GM19372 (cell line): Measurements from ENCODE around the gene CAT.
"Not testable (repeated sequence)": the region's sequence is repeated elsewhere in the genome, so short reads cannot be mapped to it uniquely, and the experiment has no call there.

ENCODE experiments used
- ATAC-seq: cut with Tn5 transposase; IDR thresholded peaks from one replicate; pipeline ENCODE4 v1.9.1; 2021; ENCODE audit warnings: mild to moderate bottlenecking, low read depth, moderate library complexity; ENCODE audit not compliant: unreplicated experiment

The CAT gene

GRCh38 chr11:34424826-34425225 is 13.9 kb upstream of the CAT start:
- not testable (repeated sequence) for ATAC-seq

GRCh38 chr11:34425360-34425759 is 13.4 kb upstream of the CAT start:
- no peak for ATAC-seq

GRCh38 chr11:34425867-34426266 is 12.9 kb upstream of the CAT start:
- ATAC-seq: no peak

- no peak for ATAC-seq
Measured at GRCh38 chr11:34426766-34427185, 12.0 kb upstream of the CAT start.

GRCh38 chr11:34427186-34427805 is 11.4 kb upstream of the CAT start:
- no peak for ATAC-seq

- ATAC-seq: no peak
Measured at GRCh38 chr11:34431979-34432378, 6.8 kb upstream of the CAT start.

GRCh38 chr11:34432822-34433221 is 5.9 kb upstream of the CAT start:
- ATAC-seq: no peak

GRCh38 chr11:34433899-34434298 is 4.8 kb upstream of the CAT start:
- ATAC-seq: no peak

- no peak for ATAC-seq
Measured at GRCh38 chr11:34437224-34438125, 1.3 kb upstream of the CAT start.

GRCh38 chr11:34439610-34440198 is 970 bp downstream of the CAT start:
- no peak for ATAC-seq

GRCh38 chr11:34441814-34442213 is 3.1 kb downstream of the CAT start:
- ATAC-seq: no peak

GRCh38 chr11:34443136-34443535 is 4.4 kb downstream of the CAT start:
- ATAC-seq: no peak

GRCh38 chr11:34444428-34444827 is 5.7 kb downstream of the CAT start:
- ATAC-seq: no peak

- ATAC-seq: no peak
Measured at GRCh38 chr11:34445956-34446355, 7.2 kb downstream of the CAT start.

- ATAC-seq: no peak
Measured at GRCh38 chr11:34446386-34446785, 7.7 kb downstream of the CAT start.

GRCh38 chr11:34447044-34447443 is 8.3 kb downstream of the CAT start:
- ATAC-seq: no peak

- no peak for ATAC-seq
Measured at GRCh38 chr11:34448223-34448994, 9.7 kb downstream of the CAT start.

- ATAC-seq: no peak
Measured at GRCh38 chr11:34449013-34449412, 10.3 kb downstream of the CAT start.

- no peak for ATAC-seq
Measured at GRCh38 chr11:34451053-34451452, 12.3 kb downstream of the CAT start.

- ATAC-seq: no peak
Measured at GRCh38 chr11:34454308-34455032, 15.7 kb downstream of the CAT start.
